CD4-positive, alpha-beta T cell treated with Interferon alpha-2 for 1 hour (primary cell): ENCODE results near the gene NCKAP5.

Experiments used
- DNase-seq, 2 donors: peaks; one replicate each; pipeline ENCODE4 v3.0.0-alpha.2; 2020 to 2022

NCKAP5 gene

DNA sequence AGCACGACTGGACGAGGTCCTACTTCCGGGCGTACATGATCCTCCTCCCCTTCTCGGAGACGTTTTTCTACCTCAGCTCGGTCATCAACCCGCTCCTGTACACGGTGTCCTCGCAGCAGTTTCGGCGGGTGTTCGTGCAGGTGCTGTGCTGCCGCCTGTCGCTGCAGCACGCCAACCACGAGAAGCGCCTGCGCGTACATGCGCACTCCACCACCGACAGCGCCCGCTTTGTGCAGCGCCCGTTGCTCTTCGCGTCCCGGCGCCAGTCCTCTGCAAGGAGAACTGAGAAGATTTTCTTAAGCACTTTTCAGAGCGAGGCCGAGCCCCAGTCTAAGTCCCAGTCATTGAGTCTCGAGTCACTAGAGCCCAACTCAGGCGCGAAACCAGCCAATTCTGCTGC lies 923.1 kb downstream of the NCKAP5 start:
- DNase-seq, result no peak

DNA sequence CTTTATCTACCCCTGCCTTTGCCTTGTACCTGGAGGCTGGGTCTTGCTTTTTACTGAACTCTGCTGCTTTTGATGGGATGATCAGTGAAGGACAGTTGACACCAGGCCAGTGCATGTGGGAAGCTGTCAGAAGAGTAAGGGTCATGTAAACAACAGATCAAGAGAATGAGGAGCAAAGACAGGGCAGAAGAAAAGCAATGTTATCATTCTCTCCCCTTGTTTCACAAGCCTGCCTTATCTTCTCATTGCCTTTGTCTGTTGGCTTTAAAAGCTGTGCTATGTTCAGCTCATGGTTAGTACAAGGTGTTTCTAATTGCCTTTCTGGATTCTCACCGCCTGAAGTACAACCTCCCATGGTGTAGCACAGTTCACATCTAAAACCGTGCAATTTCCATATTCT lies 925.8 kb downstream of the NCKAP5 start:
- DNase-seq, result no peak

DNA sequence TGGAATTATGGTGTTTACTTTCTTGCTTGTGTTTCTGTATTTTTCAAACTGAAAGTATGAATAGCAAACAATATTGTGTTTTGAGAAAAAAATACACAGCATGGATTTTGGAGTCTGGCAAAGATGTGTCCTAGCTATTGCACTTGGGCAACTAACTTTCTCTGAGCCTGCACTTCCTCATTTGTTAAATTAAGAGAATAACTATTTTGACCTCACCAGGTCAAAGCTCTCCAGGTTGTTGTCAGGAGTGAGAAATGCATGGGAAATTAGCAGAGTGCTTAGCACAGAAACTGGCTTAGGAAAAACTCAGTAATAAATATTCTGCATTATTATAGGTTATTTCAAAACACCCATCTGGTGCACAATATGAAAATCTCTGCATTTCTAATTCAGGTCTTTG lies 926.4 kb downstream of the NCKAP5 start:
- no peak for DNase-seq

DNA sequence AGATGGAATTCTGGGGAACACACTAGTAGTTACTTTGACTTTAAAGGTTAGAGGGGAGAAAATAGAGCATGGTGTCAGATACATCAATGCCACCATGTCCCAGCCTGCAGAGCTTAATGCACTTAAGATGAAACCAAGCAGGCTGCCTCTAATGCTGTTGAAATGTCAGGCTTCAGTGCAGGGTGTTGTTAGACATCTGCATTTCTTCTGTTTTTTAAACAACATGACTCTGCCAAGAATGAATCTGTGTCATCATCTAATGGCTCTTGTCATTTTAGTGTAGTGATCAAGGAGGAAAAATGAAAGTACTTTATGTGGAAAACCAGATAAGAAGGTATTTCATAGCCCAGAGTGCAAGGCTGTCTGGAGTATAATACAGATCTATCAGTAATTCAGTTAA lies 928.1 kb downstream of the NCKAP5 start:
- no peak for DNase-seq

DNA sequence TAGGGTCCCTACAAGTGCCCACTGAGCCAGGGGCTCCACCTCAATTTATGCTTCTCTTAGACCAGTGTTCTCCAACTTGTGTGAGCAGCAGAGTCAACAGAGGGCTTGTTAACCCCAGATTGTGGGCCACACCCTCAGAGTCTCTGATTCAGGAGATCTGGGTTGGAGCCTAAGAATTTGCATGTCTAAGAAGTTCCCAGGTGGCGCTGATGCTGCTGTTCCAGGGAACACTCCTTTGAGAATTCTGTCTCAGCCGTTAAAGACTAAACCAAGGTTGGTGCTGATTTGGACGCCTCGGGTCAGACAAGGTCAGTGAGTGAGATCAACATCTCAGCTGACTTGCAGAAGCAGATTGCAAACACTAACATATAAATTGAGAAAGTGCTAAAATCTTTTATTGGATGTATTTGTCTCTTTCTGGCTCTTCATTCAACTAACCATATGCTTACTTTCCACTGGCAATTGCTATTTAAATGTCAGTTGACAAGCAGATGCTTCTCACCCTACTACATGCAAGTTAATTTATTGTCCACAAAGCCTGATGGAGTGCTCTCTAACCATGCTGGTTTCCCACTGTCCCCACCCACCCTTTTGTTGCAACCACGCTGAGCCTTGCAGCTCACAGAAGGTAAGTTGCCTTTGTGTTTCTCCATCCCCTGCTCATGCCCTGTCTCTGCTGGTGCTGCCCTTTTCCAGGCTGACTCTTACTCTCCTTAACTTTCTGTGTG lies 929.8 kb downstream of the NCKAP5 start:
- DNase-seq, result no peak

DNA sequence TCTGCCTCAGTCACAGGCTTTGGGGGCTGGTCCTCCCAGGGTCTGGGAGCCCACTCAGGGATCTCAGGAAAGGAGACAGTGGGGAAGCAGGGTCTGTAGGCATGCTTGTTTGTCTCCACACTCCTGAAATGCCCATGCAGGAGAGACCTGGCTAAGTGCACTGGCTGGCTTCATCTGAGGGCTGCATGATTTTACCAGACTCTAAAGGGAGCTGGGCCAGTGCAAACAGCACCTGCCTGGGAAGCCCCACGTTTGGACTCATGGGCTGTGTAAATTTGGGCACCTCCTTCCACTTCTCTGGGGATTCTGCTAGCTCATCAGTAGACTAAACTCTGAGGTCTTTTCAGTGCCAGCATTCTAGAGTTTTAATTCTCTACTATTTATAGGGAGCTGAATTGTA lies 931.9 kb downstream of the NCKAP5 start:
- DNase-seq, result no peak

DNA sequence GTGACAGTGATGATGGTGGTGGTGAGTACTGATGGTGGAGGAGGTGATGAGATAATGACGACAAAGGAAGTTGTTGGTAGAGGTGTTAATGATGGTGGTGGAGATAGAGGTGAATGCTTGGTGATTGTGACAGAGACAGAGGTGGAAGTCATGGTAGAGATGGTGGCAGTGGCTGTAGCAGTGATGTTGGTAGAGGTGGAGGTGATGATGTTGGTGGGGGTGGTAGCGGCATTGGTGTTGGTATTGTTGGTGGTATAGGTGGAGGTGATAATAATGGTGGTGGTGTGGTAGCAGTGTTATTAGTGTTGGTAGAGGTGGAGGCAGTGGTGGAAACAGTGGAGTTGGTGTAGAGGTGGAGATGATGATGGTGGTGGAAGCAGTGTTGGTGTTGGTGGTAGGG lies 934.6 kb downstream of the NCKAP5 start:
- no peak for DNase-seq

DNA sequence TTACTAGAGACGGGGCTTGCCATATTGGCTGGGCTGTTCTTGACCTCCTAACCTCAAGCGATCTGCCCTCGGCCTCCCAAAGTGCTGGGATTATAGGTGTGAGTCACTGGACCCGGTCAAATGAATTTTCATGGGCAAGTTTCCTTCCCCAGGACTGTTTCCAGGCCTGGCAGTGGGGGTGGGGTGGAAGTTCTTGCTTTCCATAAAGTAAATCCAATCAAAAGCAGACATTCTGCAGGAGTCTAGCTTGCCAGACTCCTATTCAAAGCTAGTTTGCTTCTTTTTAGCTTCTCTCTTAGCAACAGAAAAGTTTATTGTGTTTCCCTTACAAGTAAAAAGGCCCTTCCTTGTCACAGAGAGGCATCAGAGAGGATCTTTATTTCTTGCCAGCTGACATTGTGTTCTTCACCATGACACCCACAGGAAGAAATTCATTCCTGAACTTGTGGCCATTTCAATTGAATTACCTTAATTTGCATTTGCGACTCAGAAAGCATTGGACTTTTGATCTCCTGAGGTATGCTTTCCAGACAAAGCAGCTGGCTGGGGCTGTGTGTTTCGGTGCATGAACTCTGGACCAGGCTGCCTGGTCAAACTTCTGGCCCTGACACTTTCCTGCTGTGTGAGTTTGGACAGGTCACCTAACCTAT lies 936.1 kb downstream of the NCKAP5 start:
- DNase-seq, result no peak

DNA sequence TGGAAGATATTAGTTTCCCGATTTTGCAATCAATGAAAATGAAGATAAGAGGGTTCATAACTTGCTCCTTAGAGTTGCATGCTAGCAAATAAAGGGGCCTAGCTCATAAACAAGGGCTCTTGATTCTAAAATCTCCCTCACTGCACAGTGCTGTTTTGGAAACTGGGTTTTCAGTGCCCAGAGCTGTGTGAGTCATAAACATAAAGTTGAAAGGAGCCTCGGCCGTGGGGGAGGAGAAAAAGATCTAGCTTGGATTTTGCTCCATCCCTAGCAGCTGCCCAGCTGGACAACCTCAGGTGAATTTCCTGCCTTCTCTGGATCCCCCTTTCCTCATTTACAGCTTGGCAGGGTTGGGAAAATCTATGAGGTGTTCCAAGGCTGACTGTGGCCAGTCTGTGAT lies 940.7 kb downstream of the NCKAP5 start:
- DNase-seq, result no peak

DNA sequence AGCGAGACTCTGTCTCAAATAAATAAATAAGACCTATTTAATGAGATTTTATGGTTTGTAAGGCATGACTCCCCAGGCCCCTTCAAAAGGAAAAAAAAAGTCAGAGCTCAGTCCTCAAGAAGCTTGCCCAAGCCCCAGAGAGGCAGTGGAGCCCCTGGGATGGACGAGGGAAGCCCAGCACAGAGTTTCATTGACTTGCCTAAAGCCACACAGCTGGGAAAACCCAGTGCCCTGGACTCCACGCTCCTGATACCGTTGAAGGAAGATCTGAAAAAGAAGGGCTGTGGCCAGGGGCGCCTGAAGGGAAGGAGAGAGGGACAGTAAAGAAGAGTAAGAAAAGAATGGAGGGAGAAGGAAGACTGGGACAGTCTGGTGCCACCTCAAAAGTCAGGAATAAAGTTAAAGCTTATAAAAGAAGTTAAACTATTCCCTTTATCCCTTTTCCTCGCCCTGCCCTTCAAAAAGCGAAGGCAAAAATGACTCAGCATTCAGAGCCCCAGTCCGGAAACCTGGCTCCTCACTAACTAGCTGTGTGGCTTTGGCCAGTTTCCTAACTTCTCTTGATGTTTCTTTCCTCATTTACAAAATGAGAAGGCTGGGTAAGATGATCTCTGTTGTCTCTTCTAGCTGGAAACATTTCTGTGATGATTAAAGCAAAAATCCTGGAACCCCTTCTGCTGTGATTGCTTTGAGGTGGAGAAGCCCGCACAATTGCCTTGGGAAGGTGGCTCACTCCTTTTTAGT lies 945.0 kb downstream of the NCKAP5 start:
- no peak for DNase-seq
